GM12892 (cell line): ENCODE results near the gene TBX15.

Experiments
- POLR2A ChIP-seq: IDR thresholded peaks from 2 replicates; pipeline ENCODE4 v1.6.1; 2011; ENCODE audit warnings: low read depth, low read length, control low read depth
- POLR2AphosphoS5 ChIP-seq: IDR thresholded peaks from 2 replicates; pipeline ENCODE4 v1.6.1; 2011; ENCODE audit warnings: low read depth, low read length, control low read depth
- TAF1 ChIP-seq: IDR thresholded peaks from 2 replicates; pipeline ENCODE4 v1.6.1; 2011; ENCODE audit warnings: low read depth, mild to moderate bottlenecking, control low read depth, low read length, borderline replicate concordance

GRCh38 chr1:118986555-118987467 lies 1.3 kb downstream of the TBX15 start:
- TF ChIP-seq POLR2A (no peak), TAF1 (no peak), POLR2AphosphoS5 (no peak)
